HEK293 (cell line): ENCODE results near the gene MEFV.

Experiments used
- CTCF ChIA-PET: fragments of 350-600 bp; formaldehyde crosslinking; extraction: SDS; loops from one replicate; lab custom pipeline; 2021; ENCODE audit warnings: antibody characterized with exemption; lab: Yijun Ruan, JAX
- POLR2A ChIA-PET: fragments of 300-600 bp; formaldehyde crosslinking; extraction: SDS; loops from one replicate; lab custom pipeline; 2020; ENCODE audit warnings: antibody characterized with exemption, inconsistent platforms; lab: Yijun Ruan, JAX
- H3K27ac ChIP-seq: fragments of 200-500 bp; sonication (Bioruptor generic); 2 replicates; pipeline ENCODE4 v1.5.1; 2014; ENCODE audit warnings: low read depth, low read length, control low read depth, inconsistent platforms; ENCODE audit errors: extremely low read depth
- H3K36me3 ChIP-seq, 2 experiments: fragments of 200-500 bp in 1 of 2; sonication (Bioruptor generic) in 1 of 2; 1 replicate in 1 of 2; 2 replicates in 1 of 2; pipeline ENCODE4 v1.5.1; 2014 to 2017; ENCODE audit warnings: inconsistent platforms in 2 of 2, low read length in 2 of 2; ENCODE audit not compliant: control insufficient read depth in 2 of 2, insufficient read depth in 1 of 2
- H3K4me1 ChIP-seq: fragments of 200-500 bp; sonication (Bioruptor generic); 2 replicates; pipeline ENCODE4 v1.5.1; 2014; ENCODE audit warnings: mild to moderate bottlenecking, low read length, inconsistent platforms; ENCODE audit not compliant: control insufficient read depth, insufficient read depth
- H3K4me3 ChIP-seq: 2 replicates; pipeline ENCODE4 v1.5.1; 2011; ENCODE audit warnings: low read depth, mild to moderate bottlenecking, control low read depth, low read length, moderate library complexity
- H3K9me3 ChIP-seq: fragments of 200-500 bp; sonication (Bioruptor generic); 2 replicates; pipeline ENCODE4 v1.5.1; 2014; ENCODE audit warnings: low read depth, low read length, inconsistent platforms; ENCODE audit not compliant: control insufficient read depth, insufficient read depth
- ELK4 ChIP-seq: IDR thresholded peaks from 2 replicates; pipeline ENCODE4 v1.6.1; 2011; ENCODE audit warnings: mild to moderate bottlenecking, low read depth, low read length, borderline replicate concordance
- GLIS2 ChIP-seq: fragments of 450-650 bp; formaldehyde crosslinking; IDR thresholded peaks from 2 replicates; pipeline ENCODE4 v1.5.1; 2016; ENCODE audit warnings: missing biosample characterization, missing genetic modification characterization
- HOXA7 ChIP-seq: sonication (generic); formaldehyde crosslinking; IDR thresholded peaks from 2 replicates; pipeline ENCODE4 v1.8.1; 2022; ENCODE audit warnings: missing genetic modification reagents, borderline replicate concordance
- KLF8 ChIP-seq: fragments of 450-650 bp; formaldehyde crosslinking; IDR thresholded peaks from 2 replicates; pipeline ENCODE4 v1.5.1; 2016; ENCODE audit warnings: missing biosample characterization, missing genetic modification characterization
- OVOL3 ChIP-seq: fragments of 450-650 bp; formaldehyde crosslinking; IDR thresholded peaks from 2 replicates; pipeline ENCODE4 v1.5.1; 2016; ENCODE audit warnings: missing biosample characterization, missing genetic modification characterization
- RBAK ChIP-seq: fragments of 450-650 bp; formaldehyde crosslinking; IDR thresholded peaks from 2 replicates; pipeline ENCODE4 v1.5.1; 2016; ENCODE audit warnings: missing biosample characterization, missing genetic modification characterization
- SCRT1 ChIP-seq: fragments of 450-650 bp; formaldehyde crosslinking; IDR thresholded peaks from 2 replicates; pipeline ENCODE4 v1.5.1; 2016; ENCODE audit warnings: missing biosample characterization, missing genetic modification characterization, borderline replicate concordance
- YY2 ChIP-seq: fragments of 450-650 bp; formaldehyde crosslinking; IDR thresholded peaks from 2 replicates; pipeline ENCODE4 v1.5.1; 2016; ENCODE audit warnings: missing biosample characterization, missing genetic modification characterization
- ZBTB17 ChIP-seq: fragments of 450-650 bp; formaldehyde crosslinking; IDR thresholded peaks from 2 replicates; pipeline ENCODE4 v1.5.1; 2016; ENCODE audit warnings: missing biosample characterization, missing genetic modification characterization
- ZBTB49 ChIP-seq: fragments of 450-650 bp; formaldehyde crosslinking; IDR thresholded peaks from 2 replicates; pipeline ENCODE4 v1.5.1; 2016; ENCODE audit warnings: missing biosample characterization, missing genetic modification characterization, low read depth
- ZFP69B ChIP-seq: fragments of 450-650 bp; formaldehyde crosslinking; IDR thresholded peaks from 2 replicates; pipeline ENCODE4 v1.5.1; 2016; ENCODE audit warnings: missing biosample characterization, missing genetic modification characterization
- ZNF155 ChIP-seq: fragments of 450-650 bp; formaldehyde crosslinking; IDR thresholded peaks from 2 replicates; pipeline ENCODE4 v1.5.1; 2016; ENCODE audit warnings: missing biosample characterization, missing genetic modification characterization
- ZNF169 ChIP-seq: fragments of 450-650 bp; formaldehyde crosslinking; IDR thresholded peaks from 2 replicates; pipeline ENCODE4 v1.5.1; 2016; ENCODE audit warnings: missing biosample characterization, missing genetic modification characterization
- ZNF19 ChIP-seq: fragments of 450-650 bp; formaldehyde crosslinking; IDR thresholded peaks from 2 replicates; pipeline ENCODE4; 2016; ENCODE audit warnings: missing biosample characterization, missing genetic modification characterization, low read depth
- ZNF266 ChIP-seq: fragments of 450-650 bp; formaldehyde crosslinking; IDR thresholded peaks from 2 replicates; pipeline ENCODE4 v1.5.1; 2016; ENCODE audit warnings: missing biosample characterization, missing genetic modification characterization, low read depth
- ZNF394 ChIP-seq: fragments of 450-650 bp; formaldehyde crosslinking; IDR thresholded peaks from 2 replicates; pipeline ENCODE4 v1.5.1; 2016; ENCODE audit warnings: missing biosample characterization, missing genetic modification characterization, mild to moderate bottlenecking, moderate library complexity, borderline replicate concordance
- ZNF530 ChIP-seq: fragments of 450-650 bp; formaldehyde crosslinking; IDR thresholded peaks from 2 replicates; pipeline ENCODE4 v1.5.1; 2016; ENCODE audit warnings: low read depth, missing biosample characterization, missing genetic modification characterization
- ZNF621 ChIP-seq: fragments of 450-650 bp; formaldehyde crosslinking; IDR thresholded peaks from 2 replicates; pipeline ENCODE4 v1.5.1; 2017; ENCODE audit warnings: missing biosample characterization, missing genetic modification characterization
- ZNF664 ChIP-seq: fragments of 450-650 bp; formaldehyde crosslinking; IDR thresholded peaks from 2 replicates; pipeline ENCODE4 v1.5.1; 2016; ENCODE audit warnings: missing biosample characterization, missing genetic modification characterization
- ZSCAN30 ChIP-seq: fragments of 450-650 bp; IDR thresholded peaks from 2 replicates; pipeline ENCODE4 v1.5.1; 2018; ENCODE audit warnings: missing biosample characterization, mild to moderate bottlenecking, missing genetic modification characterization, moderate library complexity
- TF ChIP-seq, protein P1 (sequence below): fragments of 450-650 bp; formaldehyde crosslinking; IDR thresholded peaks from 2 replicates; pipeline ENCODE4 v1.5.1; 2017; ENCODE audit warnings: missing biosample characterization, missing genetic modification characterization
- TF ChIP-seq, protein P2 (sequence below): fragments of 450-650 bp; formaldehyde crosslinking; conservative IDR thresholded peaks from 2 replicates; pipeline ENCODE4 v1.5.1; 2016; ENCODE audit warnings: low read depth, missing biosample characterization, missing genetic modification characterization
- TF ChIP-seq, protein P3 (sequence below): fragments of 450-650 bp; formaldehyde crosslinking; IDR thresholded peaks from 2 replicates; pipeline ENCODE4 v1.5.1; 2017; ENCODE audit warnings: missing biosample characterization, missing genetic modification characterization

Gene MEFV

GRCh38 chr16:3283543-3284447 is 27.4 kb upstream of the MEFV start (continued):
- TF ChIP-seq, protein P1, sequence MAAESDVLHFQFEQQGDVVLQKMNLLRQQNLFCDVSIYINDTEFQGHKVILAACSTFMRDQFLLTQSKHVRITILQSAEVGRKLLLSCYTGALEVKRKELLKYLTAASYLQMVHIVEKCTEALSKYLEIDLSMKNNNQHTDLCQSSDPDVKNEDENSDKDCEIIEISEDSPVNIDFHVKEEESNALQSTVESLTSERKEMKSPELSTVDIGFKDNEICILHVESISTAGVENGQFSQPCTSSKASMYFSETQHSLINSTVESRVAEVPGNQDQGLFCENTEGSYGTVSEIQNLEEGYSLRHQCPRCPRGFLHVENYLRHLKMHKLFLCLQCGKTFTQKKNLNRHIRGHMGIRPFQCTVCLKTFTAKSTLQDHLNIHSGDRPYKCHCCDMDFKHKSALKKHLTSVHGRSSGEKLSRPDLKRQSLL (tag by site-specific recombination), result peak; percentile 48; the same call in 1 of the 2 replicates
- no peak for TF ChIP-seq ZNF19
- TF ChIP-seq RBAK (tag by site-specific recombination), result no peak
- TF ChIP-seq GLIS2, result no peak
- TF ChIP-seq YY2, result no peak
- no peak for TF ChIP-seq ZNF621 (tag by site-specific recombination)
- TF ChIP-seq ZFP69B (tag by site-specific recombination), result no peak
- TF ChIP-seq ZSCAN30 (tag by site-specific recombination), result peak; percentile 25; the same call in 1 of the 2 replicates
- TF ChIP-seq ZBTB17, result no peak; the same call in 1 of the 2 replicates
- TF ChIP-seq ZNF664 (tag by site-specific recombination), result no peak
- TF ChIP-seq KLF8 (tag by site-specific recombination), result no peak
- TF ChIP-seq ZNF266, result no peak
- TF ChIP-seq SCRT1 (tag by site-specific recombination), result peak; percentile 83

DNA sequence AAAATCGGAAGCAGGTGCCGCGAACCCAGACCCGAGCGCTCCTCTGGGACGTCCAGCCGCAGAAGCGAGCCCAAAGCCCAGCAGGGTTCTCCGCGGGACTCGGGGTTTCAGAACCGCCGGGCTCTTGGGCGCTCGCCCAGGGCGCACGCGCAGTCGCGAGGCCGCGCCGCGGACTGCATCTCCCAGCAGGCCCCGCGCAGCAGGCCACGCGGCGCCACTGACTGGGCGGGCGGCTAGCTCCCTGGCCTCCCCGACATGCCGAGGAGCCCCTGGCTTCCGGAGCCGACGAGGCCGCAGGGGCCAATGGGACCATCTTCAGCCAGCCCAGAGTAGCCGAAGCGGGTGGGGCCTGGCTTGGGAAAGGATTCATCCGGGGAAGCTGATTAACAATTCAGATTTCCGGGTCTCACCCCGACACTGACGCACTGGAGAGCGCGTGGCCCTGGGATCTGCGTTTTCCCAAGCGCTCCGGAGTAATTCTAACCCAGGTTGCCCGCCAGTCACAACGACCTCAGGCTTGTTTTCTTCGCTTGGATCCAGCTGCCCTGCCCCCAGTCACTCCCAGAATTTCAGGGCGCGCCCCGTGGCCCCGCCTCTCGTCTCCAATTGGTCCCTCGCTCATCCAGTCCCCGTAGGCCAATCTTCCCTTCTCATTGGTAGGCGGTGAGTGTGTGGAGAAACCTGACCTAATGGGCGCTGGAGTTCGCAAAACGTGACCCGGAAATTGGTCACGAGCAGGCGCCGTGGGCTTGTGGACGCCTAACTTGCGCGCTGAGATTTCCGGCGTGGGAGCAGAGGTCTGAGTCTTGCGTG is 26.5 kb upstream of the MEFV start, which contains the start of gene ZNF263:
Gene ZNF263, plus strand, starts transcription at position 762 of the 813 bp plus-strand sequence. CDS start 328 bp downstream, outside the sequence.
- peaks cover 0 to 38% of the 10 kb centered on the region in 2 experiments; a peak in 1 of 3 replicates for H3K36me3 ChIP-seq
- H3K4me1 ChIP-seq, result no peaks in the 10 kb centered on the region
- CTCF ChIA-PET, result interaction anchor here (5.6 kb wide), 1 partner anchor 16 kb away, joined by 35 read pairs; no protein-coding TSS in a partner anchor
- H3K9me3 ChIP-seq, result no peaks in the 10 kb centered on the region
- H3K4me3 ChIP-seq, result peak within 1 kb of the TSS; percentile 74
- peak within 1 kb of the TSS; percentile 94 for H3K27ac ChIP-seq
- POLR2A ChIA-PET, result interaction anchor here (0.6 to 3.0 kb wide), 26 partner anchors 9 to 405 kb away, joined by 3 to 21 read pairs (median 5); partner anchors contain the start of genes NAA60, OR1F1, TIGD7 and ZNF174
- TF ChIP-seq ZNF394 (tag by site-specific recombination), result peak; percentile 73
- TF ChIP-seq ELK4, result no peak; the same call in 1 of the 2 replicates
- no peak for TF ChIP-seq ZBTB49
- TF ChIP-seq, protein P2, sequence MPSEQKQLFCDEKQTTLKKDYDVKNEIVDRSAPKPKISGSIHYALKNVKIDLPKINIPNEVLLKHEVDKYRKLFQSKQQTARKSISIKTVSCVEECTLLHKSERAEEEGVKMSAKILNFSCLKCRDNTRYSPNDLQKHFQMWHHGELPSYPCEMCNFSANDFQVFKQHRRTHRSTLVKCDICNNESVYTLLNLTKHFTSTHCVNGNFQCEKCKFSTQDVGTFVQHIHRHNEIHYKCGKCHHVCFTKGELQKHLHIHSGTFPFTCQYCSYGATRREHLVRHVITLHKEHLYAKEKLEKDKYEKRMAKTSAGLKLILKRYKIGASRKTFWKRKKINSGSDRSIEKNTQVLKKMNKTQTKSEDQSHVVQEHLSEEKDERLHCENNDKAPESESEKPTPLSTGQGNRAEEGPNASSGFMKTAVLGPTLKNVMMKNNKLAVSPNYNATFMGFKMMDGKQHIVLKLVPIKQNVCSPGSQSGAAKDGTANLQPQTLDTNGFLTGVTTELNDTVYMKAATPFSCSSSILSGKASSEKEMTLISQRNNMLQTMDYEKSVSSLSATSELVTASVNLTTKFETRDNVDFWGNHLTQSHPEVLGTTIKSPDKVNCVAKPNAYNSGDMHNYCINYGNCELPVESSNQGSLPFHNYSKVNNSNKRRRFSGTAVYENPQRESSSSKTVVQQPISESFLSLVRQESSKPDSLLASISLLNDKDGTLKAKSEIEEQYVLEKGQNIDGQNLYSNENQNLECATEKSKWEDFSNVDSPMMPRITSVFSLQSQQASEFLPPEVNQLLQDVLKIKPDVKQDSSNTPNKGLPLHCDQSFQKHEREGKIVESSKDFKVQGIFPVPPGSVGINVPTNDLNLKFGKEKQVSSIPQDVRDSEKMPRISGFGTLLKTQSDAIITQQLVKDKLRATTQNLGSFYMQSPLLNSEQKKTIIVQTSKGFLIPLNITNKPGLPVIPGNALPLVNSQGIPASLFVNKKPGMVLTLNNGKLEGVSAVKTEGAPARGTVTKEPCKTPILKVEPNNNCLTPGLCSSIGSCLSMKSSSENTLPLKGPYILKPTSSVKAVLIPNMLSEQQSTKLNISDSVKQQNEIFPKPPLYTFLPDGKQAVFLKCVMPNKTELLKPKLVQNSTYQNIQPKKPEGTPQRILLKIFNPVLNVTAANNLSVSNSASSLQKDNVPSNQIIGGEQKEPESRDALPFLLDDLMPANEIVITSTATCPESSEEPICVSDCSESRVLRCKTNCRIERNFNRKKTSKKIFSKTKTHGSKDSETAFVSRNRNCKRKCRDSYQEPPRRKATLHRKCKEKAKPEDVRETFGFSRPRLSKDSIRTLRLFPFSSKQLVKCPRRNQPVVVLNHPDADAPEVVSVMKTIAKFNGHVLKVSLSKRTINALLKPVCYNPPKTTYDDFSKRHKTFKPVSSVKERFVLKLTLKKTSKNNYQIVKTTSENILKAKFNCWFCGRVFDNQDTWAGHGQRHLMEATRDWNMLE, result peak; percentile 61; the same call in 1 of the 2 replicates
- no peak for TF ChIP-seq ZNF155 (tag by site-specific recombination)
- TF ChIP-seq ZNF530 (tag by site-specific recombination), result no peak
- TF ChIP-seq, protein P3, sequence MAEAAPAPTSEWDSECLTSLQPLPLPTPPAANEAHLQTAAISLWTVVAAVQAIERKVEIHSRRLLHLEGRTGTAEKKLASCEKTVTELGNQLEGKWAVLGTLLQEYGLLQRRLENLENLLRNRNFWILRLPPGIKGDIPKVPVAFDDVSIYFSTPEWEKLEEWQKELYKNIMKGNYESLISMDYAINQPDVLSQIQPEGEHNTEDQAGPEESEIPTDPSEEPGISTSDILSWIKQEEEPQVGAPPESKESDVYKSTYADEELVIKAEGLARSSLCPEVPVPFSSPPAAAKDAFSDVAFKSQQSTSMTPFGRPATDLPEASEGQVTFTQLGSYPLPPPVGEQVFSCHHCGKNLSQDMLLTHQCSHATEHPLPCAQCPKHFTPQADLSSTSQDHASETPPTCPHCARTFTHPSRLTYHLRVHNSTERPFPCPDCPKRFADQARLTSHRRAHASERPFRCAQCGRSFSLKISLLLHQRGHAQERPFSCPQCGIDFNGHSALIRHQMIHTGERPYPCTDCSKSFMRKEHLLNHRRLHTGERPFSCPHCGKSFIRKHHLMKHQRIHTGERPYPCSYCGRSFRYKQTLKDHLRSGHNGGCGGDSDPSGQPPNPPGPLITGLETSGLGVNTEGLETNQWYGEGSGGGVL (tag by site-specific recombination), result 0 out of 2 replicates have a peak, but pooled peaks have one; percentile 16
- no peak for TF ChIP-seq ZNF169
- peak; percentile 31; the same call in 1 of the 2 replicates for TF ChIP-seq OVOL3 (tag by site-specific recombination)
- TF ChIP-seq HOXA7 (CRISPR knock-in tag), result no peak
